Tibial nerve (tissue), 4 donors: ENCODE results near the gene HTR3A.

Experiments used
- CTCF ChIP-seq, 5 experiments: fragments of 200-600 bp in 3 of 5; fragments of 450-650 bp in 2 of 5; sonication (generic) in 3 of 5; IDR thresholded peaks; one replicate each; pipeline ENCODE4 v1.5.1; 2016 to 2019; ENCODE audit warnings: antibody characterized with exemption in 5 of 5, mild to moderate bottlenecking in 3 of 5, moderate library complexity in 2 of 5
- EP300 ChIP-seq, 2 donors: sonication (generic); formaldehyde crosslinking; IDR thresholded peaks; one replicate each; pipeline ENCODE4 v1.6.1; 2017; ENCODE audit warnings: antibody characterized with exemption in 2 of 2, mild to moderate bottlenecking in 1 of 2

GRCh38 chr11:113954235-113954634, 20.7 kb upstream of the HTR3A start:
- TF ChIP-seq CTCF (IDR thresholded peaks at IDR 0.05) (no peak), EP300 (IDR thresholded peaks at IDR 0.05) (no peak)
